DMS114 treated with DMSO at 0.1 percent for 48 hours (cell line): ENCODE data around the gene CDK17.
"Not testable (repeated sequence)": the region's sequence is repeated elsewhere in the genome, so short reads cannot be mapped to it uniquely, and the experiment has no call there.

Experiments used
- DNase-seq: peaks from one replicate; lab custom pipeline; 2025; ENCODE audit not compliant: unreplicated experiment; lab: John Stamatoyannopoulos, UW

Gene CDK17

DNA sequence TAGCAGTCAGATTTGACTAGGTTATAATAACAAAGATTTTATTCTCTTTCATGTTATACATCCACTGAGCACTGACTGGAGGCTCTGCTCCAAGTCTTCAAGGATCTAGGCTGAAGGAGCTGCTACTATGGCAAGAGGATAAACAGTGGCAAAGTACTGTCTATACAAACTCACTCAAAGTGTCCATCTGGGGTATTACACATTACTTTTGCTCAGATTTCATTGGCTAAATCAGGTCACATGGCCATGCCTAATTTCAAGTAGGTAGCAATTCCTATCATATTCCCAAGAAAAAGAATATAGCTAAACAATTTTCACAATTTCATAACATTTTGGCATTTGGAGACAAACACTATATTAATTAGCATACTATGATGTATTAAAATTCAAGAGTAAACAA lies 40.9 kb downstream of the CDK17 start:
- no peak for DNase-seq

DNA sequence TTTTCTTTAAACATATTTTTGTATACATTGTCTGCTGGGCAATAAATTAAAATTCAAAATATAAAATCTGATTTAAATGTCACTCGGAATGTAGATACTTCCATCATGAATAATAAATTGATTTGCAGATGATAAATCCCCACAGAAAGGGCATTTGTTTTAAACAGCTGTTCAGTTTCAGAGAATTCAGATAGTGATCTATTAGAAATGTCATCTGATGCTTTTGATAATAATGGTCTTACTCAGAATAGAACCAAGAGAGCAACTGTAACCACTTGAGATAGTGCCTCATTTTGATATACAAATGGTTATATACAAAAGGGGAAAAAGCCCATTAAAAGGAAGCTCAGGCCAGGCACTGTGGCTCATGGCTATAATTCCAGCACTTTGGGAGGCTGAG lies 43.4 kb downstream of the CDK17 start:
- no peak for DNase-seq

DNA sequence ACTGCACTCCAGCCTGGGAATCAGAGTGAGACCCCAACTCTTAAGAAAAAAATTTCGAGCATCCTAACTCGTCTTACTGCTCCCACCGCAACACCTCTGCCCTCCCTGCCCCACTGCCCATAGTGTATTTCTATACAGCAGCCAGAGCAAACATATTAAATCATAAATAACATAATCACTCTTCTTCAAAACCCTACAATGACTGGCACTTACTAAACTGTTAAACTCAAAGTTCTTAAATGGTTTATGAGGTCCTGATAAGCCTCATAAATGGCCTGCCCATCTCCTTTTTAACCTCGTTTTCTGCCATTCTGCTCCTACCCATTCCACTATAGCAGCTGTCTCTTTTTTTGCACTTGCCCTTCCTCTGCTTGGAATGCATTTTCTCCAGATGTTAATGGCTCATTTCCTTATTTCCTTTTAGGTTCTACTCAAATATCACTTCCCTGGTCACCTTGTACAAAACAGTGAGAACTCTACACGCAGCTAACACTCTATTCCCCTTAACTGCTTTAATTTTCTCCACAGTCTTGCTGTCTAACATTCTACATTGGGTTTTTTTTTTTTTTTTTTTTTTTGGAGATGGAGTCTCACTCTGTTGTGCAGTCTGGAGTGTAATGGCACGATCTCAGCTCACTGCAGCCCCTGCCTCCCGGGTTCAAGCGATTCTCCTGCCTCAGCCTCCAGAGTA lies 45.2 kb downstream of the CDK17 start:
- no peak for DNase-seq

DNA sequence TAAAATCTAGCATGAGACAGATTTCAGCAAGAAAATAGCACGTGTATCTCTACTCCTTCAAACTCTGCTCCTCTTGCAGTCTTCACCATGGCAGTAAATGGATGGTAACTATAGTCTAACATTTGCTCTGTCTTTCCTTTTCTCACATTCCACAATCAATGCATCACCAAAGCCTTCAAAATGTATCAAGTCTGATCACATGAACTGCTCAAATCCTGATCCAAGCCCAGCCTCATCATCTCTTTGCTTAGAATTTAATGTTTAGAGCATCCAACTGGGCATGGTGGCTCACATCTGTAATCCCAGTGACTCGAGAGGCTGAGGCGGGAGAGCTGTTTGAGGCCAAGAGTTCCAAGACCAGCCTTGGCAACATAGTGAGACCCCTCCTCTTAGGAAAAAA lies 45.9 kb downstream of the CDK17 start:
- DNase-seq: no peak

DNA sequence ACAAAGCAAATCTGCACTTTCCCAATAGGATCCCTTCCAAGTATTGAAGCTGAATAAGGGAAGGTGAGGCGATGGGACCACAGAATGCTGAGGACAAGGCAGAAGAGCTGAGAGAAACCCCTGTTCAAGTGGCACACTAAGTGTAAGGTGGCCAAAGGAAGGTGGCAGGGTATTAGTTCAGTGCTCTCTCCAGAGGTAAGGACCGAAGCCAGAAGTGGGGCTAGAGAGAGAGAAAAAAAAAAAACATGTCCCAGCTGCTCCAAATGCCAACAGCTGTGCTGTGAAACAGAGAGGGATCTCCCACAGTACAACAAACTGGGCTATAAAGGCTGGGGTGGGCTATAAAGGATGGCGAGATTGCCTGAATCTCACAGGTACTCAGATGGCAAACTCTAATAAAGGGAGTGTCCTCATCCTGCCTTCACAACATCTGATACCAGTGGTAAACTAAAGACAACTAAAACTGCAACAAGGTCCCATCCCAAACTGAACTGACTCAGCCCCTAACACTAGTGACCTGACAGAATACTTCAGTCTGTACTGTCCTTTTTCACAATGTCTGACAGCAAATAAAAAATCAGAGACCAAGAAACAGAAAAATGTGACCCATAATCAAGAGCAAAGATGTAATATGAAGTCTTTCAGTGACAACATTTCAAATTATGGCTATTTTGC lies 47.9 kb downstream of the CDK17 start:
- DNase-seq: no peak

DNA sequence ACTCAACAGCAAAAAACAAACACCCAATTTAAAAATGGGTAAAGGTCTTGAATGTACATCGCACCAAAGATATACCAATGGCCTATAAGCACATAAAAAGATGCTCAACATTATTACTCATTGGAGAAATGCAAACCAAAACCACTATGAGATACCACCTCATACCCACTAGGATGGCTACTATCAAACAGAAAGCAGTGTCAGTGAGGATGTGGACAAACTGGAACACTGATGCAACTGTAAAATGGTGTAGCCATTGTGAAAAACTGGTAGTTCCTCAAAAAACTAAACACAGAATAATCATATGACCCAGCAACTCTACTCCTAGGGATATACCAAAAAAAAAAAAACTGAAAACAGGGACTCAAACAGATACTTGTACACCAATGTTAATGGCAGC lies 49.3 kb downstream of the CDK17 start:
- no peak for DNase-seq

DNA sequence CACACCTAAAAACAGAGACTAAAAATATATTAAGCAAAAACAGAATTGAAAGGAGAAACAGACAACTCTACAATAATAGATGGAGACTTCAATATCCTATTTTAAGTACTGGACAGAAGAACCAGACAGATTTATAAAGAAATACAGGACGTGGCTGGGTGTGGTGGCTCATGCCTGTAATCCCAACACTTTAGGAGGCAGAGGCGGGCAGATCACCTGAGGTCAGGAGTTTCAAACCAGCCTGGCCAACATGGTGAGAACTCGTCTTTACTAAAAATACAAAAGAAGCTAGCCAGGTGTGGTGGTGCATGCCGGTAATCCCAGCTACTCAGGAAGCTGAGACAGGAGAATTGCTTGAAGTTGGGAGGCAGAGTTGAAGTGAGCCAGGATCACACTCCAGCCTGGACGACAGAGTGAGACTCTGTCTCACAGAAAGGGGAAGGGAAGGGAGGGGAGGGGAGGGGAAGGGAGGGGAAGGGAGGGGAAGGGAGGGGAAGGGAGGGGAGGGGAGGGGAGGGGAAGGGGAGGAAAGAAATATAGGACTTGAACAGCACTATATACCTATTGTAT lies 53.0 kb downstream of the CDK17 start:
- DNase-seq: no peak

DNA sequence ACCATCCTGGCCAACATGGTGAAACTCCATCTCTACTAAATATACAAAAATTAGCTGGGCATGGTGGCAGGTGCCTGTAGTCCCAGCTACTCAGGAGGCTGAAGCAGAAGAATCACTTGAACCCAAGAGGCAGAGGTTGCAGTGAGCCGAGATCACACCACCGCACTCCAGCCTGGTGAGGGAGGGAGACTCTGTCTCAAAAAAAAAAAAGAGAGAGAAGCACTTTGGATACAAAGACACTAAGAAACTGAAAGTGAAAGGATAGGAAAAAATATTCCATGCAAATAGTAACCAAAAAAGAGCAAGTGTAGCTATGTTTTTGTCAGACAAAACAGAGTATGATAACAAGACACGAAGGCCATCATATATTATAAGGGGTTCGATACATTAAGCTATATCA lies 53.5 kb downstream of the CDK17 start:
- not testable (repeated sequence) for DNase-seq

DNA sequence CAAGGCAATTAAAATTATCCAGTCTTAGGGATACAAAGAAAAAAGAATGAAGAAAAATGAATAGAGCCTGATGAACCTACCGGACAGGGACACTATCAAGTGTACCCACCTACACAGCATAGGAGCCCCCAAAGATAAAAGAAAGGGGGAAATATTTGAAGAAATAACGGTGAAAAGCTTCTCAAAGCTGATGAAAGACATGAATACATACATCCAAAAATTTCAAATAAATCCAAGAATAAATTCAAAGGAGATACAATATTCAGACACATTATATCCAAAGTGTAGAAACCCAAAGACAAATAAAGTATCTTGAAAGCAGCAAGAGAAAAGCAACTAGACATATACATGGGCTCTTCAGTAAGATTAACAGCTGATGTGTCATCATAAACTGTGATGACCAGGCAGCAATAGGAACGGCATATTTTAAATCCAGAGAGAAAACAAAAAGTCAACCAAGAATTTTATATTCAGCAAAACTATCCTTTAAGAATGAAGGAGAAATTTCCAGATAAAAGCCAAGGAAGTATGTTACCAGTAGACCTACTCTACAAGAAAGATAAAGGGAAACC lies 56.0 kb downstream of the CDK17 start:
- DNase-seq: no peak

DNA sequence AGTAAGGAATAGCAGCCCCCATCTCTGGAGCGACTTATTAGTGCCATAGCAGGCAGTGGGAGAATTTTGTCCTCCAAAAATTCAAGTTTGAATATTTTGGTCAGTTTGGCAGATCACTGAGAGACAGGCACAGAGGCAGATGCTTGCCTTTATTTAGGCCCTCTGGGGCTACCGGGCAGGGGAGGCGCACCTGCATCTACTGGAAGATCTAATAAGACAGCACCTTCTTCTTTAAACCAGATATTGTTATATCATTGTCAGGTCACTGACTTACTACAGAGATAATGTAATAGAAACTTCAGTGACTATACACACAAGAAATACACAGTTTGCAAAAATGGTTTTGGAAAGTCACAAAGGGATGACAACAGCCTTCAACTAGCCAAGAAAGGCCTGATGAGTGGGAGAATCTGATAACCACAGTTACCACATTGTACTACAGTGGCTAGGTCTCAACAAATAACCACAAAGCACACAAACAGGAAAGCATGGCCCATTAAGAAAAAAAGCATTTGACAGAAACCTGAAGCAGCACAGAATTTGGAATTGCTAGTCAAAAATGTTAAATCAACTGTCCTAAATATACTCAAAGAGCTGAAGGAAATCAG lies 56.8 kb downstream of the CDK17 start:
- no peak for DNase-seq

DNA sequence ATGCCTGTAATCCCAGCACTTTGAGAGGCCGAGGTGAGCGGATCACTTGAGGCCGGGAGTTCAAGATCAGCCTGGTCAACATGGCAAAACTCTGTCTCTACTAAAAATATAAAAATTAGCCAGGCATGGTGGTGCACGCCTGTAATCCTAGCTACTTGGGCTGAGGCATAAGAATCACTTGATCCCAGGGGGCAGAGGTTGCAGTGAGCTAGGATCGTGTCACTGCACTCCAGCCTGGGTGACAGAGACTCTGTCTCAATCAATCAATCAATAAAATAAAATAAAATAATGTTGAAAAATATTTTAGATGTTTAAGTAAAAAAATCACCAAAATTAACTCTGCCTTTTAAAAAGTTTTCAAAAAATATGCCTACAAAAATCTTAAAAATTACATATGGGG lies 60.6 kb downstream of the CDK17 start:
- not testable (repeated sequence) for DNase-seq

DNA sequence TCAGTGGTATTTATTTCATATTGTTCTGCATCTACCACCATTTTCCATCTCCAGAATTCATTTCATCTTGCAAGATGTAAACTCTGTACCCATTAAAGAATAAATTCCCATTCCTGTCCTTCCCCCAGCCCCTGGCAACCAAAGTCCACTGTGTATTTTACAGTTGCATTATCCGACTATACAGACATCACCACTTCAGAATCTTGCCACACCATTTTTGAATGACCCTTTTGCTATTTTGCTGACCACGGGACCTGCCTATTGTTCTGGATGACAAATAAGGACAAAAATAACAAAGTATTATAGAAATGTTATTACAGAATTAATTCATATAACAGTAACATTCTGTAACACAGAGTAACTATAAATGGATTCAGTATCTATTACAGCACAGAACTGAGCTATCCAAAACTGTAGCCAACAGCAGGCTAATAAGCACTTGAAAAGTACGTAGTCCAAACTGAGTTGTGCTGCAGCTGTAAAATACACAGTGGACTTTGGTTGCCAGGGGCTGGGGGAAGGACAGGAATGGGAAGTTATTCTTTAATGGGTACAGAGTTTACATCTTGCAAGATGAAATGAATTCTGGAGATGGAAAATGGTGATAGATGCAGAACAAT lies 61.3 kb downstream of the CDK17 start:
- no peak for DNase-seq

DNA sequence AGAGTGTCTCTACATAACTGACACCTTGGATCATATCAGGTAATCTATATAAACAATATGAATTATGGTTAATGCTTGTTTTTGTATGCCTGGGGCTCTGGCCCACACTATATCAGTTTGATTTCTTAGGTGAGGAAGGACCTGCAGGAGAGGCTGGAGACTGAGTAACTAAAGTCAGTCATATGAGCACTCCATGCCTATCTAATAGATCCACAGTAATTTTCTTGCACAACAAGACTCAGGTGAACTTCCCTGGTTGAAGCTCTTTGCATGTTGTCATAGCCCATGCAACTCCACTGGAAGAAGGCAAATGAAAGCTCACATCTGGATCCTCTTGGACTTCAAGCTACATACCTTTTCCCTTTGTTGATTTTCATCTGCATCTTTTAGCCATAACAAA lies 62.3 kb downstream of the CDK17 start:
- DNase-seq: no peak

DNA sequence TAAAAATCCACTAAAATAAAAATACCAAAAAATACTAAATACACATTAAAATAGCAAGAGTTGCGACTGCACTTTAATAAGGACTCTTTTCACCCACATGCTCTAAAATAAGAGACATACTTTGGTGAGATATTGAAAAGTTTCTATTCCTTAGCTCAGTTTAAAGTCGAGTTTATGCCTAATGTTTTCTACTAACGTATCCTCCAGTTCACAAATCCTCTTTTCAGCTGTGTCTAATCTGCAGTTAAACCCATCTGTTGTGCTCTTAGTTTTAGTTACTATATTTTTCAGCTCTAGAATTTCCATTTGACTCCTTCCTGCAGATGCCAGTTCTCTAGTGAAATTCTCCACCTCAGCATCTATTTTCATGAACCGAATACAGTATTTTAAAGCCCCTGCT lies 63.8 kb downstream of the CDK17 start:
- no peak for DNase-seq

DNA sequence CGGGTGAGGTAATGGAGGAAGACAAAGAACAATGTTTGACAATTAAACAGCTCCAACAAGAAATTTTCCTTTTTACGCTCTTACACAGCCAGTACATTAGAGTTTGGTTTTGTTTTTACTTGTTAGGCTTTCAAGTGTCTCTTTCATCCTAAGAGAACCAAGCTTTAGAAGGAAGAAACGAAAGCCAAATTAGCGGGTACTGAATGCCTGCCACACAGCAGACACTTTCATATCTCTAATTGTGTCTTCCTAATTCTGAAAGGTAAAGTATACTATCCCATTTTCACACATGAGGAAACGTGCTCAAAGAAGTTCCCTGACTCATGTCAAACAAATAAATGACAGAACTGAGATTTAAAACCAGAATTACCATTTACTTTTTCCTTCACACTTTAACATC lies 65.0 kb downstream of the CDK17 start:
- DNase-seq: no peak

DNA sequence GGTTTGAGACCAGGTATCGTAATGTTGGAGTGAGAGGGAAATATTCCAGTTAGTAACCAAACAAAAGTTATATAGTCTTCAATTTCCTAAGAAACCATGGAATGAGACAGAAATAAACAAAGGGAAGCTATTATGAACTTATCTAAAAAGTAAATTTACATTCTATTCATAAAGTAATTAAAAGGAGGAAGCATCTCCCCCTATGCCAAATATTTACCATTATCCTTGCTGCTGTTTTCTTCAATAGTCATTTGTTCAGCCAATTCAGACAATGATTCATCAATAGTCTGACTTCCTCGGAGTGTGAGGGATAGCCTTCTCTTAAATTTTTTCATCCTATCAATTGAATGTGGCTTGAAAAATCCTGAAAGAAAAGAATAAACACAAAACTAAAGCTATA lies 65.7 kb downstream of the CDK17 start:
- no peak for DNase-seq

DNA sequence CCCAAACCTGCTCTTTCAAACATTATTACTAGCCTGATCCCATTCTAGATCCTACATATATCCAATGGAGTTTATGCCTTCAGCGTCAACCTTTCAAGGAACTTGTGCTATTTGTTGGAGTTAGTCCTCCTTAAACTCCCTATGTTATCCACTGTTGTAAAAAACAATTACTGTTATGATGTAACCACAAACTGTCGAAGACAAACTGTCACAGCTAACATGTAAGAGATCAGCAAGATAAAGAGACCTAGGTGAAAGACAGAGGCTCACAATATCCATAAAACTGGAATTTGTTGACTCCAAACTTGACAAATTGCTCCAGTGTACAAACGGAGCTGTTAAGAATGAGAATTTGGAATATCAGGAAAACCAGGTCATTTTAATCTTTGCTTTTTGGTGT lies 70.7 kb downstream of the CDK17 start:
- DNase-seq: no peak

DNA sequence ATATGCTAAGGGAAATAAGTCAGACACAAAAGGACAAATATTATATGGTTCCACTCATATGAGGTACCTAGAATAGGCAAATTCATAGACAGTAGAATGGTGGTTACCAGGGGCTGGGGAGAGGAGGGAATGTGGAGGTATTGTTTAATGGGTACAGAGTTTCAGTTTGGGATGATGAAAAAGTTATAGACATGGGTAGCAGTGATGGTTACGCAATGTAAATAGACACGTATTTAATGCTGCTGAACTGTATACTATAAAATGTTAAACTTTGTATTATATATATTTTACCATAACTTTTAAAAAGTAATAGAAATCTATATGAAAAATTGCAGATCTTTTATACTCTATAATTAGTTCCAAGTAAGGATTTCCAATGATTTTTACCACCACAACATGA lies 71.2 kb downstream of the CDK17 start:
- DNase-seq: no peak

DNA sequence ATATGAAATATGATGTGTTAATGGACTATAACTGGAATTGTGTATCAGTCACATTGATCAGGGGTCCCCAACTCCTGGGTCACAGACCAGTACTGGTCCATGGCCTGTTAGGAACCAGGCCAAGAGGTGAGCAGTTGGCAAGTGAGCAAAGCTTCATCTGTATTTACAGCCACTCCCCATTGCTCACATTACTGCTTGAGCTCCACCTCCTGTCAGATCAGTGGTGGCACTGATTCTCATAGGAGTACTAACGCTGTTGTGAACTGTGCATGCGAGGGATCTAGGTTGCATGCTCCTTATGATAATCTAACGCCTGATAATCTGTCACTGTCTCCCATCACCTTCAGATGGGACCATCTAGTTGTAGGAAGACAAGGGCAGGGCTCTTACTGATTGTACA lies 72.3 kb downstream of the CDK17 start:
- no peak for DNase-seq

DNA sequence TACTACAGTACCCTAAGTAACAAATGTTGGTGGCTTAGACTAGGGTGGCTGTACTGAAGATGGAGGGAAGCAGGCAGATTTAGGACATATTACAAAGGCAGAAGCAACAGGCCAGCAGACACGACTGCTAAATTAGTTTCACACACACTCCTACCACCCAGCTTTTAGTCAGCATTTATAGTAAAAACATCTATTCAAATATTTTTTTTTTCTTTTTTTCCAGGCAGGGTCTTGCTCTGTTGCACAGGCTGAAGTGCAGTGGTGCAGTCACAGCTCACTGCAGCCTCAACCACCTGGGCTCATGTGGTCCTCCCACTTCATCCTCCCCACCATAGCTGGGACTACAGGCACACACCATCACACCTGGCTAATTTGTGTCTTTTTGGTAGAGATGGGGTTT lies 72.9 kb downstream of the CDK17 start:
- DNase-seq: no peak

DNA sequence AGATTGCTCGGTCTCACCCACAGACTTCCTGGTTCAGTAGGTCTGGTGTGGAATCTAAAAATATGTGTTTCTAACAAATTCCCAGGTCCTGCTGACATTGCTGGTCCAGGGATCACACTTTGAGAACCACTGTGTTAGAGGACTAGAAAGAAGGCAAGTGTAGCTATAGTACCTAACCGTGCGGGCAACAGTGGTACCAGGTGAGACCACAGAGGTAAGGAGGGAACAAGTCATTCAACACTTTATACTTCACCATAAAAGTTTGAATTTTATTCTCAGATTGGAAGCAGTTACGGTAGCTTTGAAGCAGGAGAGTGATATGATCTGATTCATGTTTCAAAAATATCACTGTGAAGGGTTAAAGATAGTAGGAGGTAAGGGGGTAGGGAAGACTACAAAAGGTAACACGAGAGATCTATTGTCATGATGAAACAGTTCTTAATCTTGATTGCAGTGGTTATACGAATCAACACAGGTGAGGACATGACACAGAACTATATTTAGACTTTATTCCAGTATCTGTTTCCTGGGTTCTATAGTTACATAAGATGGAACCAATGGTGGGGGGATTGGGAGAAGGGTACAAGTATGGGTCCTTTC lies 73.5 kb downstream of the CDK17 start:
- no peak for DNase-seq
